Measurements from ENCODE around the gene STK38. TPM values are rescaled to one million over a fixed set of nuclear protein-coding genes. Genes with fewer than 3 reads are reported as not detected.

STK38 gene
- total RNA-seq, 2 experiments from 2014 or later: 22.9 to 23.4 TPM

GRCh38 chr6:36570264-36570663 is 23.0 kb upstream of the STK38 start:
- CTCF ChIA-PET: no interaction called here
- no peak overlapping the region for H3K4me3 Mint-ChIP-seq
- intact Hi-C loops (cut with micrococcal nuclease): no loop called here
- peaks cover 3% of the 10 kb centered on the region for H3K4me1 Mint-ChIP-seq (ENCODE audit: low read depth)
- ATAC-seq (no peak), DNase-seq (no peak)
- H3K36me3 Mint-ChIP-seq (ENCODE audit: low read depth): no peaks in the 10 kb centered on the region
- H3K9me3 Mint-ChIP-seq: no peaks in the 10 kb centered on the region
- POLR2A ChIA-PET: interaction anchor here (0.6 kb wide), 1 partner anchor 16 kb away, joined by 3 read pairs; no protein-coding TSS in a partner anchor
- no peaks in the 10 kb centered on the region for H3K27me3 Mint-ChIP-seq
- H3K27ac Mint-ChIP-seq: no peak overlapping the region
- no peak for TF ChIP-seq CTCF (IDR thresholded peaks at IDR 0.05)

- no peak for TF ChIP-seq CTCF (IDR thresholded peaks at IDR 0.05)
- H3K27ac Mint-ChIP-seq: no peak overlapping the region
- H3K36me3 Mint-ChIP-seq (ENCODE audit: low read depth): no peaks in the 10 kb centered on the region
- H3K4me1 Mint-ChIP-seq (ENCODE audit: low read depth): peaks cover 3% of the 10 kb centered on the region
- no peak for DNase-seq
- intact Hi-C loops (cut with micrococcal nuclease): no loop called here
- H3K4me3 Mint-ChIP-seq: no peak overlapping the region
- H3K9me3 Mint-ChIP-seq: no peaks in the 10 kb centered on the region
- no peaks in the 10 kb centered on the region for H3K27me3 Mint-ChIP-seq
- ChIA-PET POLR2A (no interaction called here), CTCF (interaction anchor here (1.4 to 1.5 kb wide), 2 partner anchors 14 to 15 kb away, joined by 3 read pairs; no protein-coding TSS in a partner anchor)
- ATAC-seq: no peak
These were observed 19.2 kb upstream of the STK38 start for GRCh38 chr6:36566418-36566905.

- DNase-seq (no peak), ATAC-seq (no peak)
- intact Hi-C loops (cut with micrococcal nuclease): no loop called here
- H3K4me3 Mint-ChIP-seq: no peak overlapping the region
- no peak for TF ChIP-seq CTCF (IDR thresholded peaks at IDR 0.05)
- CTCF ChIA-PET: interaction anchor here (1.4 kb wide), 1 partner anchor 15 kb away, joined by 3 read pairs; no protein-coding TSS in a partner anchor
- no peaks in the 10 kb centered on the region for H3K27me3 Mint-ChIP-seq
- no peaks in the 10 kb centered on the region for H3K36me3 Mint-ChIP-seq (ENCODE audit: low read depth)
- H3K4me1 Mint-ChIP-seq (ENCODE audit: low read depth): peaks cover 3% of the 10 kb centered on the region
- no peak overlapping the region for H3K27ac Mint-ChIP-seq
- H3K9me3 Mint-ChIP-seq: no peaks in the 10 kb centered on the region
- POLR2A ChIA-PET: interaction anchor here (1.0 kb wide), 1 partner anchor 31 kb away, joined by 4 read pairs; no protein-coding TSS in a partner anchor
These were observed 16.6 kb upstream of the STK38 start for GRCh38 chr6:36563928-36564284.

GRCh38 chr6:36563237-36563927 is 16.1 kb upstream of the STK38 start:
- POLR2A ChIA-PET: interaction anchor here (1.0 kb wide), 1 partner anchor 32 kb away, joined by 4 read pairs; no protein-coding TSS in a partner anchor
- Mint-ChIP-seq H3K4me1 (ENCODE audit: low read depth) (peaks cover 3% of the 10 kb centered on the region), H3K27ac (no peak overlapping the region), H3K9me3 (no peaks in the 10 kb centered on the region), H3K36me3 (ENCODE audit: low read depth) (no peaks in the 10 kb centered on the region), H3K27me3 (no peaks in the 10 kb centered on the region), H3K4me3 (no peak overlapping the region)
- DNase-seq (no peak), ATAC-seq (no peak)
- no peak for TF ChIP-seq CTCF (IDR thresholded peaks at IDR 0.05)
- intact Hi-C loops (cut with micrococcal nuclease): no loop called here
- CTCF ChIA-PET: interaction anchor here (1.1 to 1.4 kb wide), 2 partner anchors 15 to 140 kb away, joined by 3 read pairs; no protein-coding TSS in a partner anchor

GRCh38 chr6:36560822-36561221 is 13.5 kb upstream of the STK38 start:
- peaks cover 3% of the 10 kb centered on the region for H3K4me1 Mint-ChIP-seq (ENCODE audit: low read depth)
- DNase-seq (no peak), ATAC-seq (no peak)
- no peaks in the 10 kb centered on the region for H3K36me3 Mint-ChIP-seq (ENCODE audit: low read depth)
- no peaks in the 10 kb centered on the region for H3K9me3 Mint-ChIP-seq
- no peak overlapping the region for H3K4me3 Mint-ChIP-seq
- ChIA-PET CTCF (interaction anchor here (0.6 to 1.0 kb wide), 2 partner anchors 17 to 1074 kb away, joined by 3 read pairs; no protein-coding TSS in a partner anchor), POLR2A (interaction anchor here (0.7 kb wide), 1 partner anchor 13 kb away, joined by 3 read pairs; no protein-coding TSS in a partner anchor)
- H3K27ac Mint-ChIP-seq: no peak overlapping the region
- H3K27me3 Mint-ChIP-seq: no peaks in the 10 kb centered on the region
- intact Hi-C loops (cut with micrococcal nuclease): no loop called here
- no peak for TF ChIP-seq CTCF (IDR thresholded peaks at IDR 0.05)
